ENCODE data around the gene GLYAT.
A peak's percentile ranks its signal among the peaks of the same experiment; 100 is the strongest.

Gene GLYAT

GRCh38 chr11:58676563-58677135 lies 55.1 kb downstream of the GLYAT start:
- H3K4me3 ChIP-seq (ENCODE audit: low read depth, low read length), result no peak overlapping the region
- no peak for DNase-seq (ENCODE audit: low read depth)
- no peak for TF ChIP-seq CTCF (IDR thresholded peaks at IDR 0.05; ENCODE audit: low read depth, low read length)
- TF ChIP-seq POLR2A (IDR thresholded peaks at IDR 0.05; ENCODE audit: extremely low read depth, insufficient read length), result no peak
- no peak for TF ChIP-seq MYC (IDR thresholded peaks at IDR 0.05; ENCODE audit: low read depth, low read length)
- TF ChIP-seq, protein P1, sequence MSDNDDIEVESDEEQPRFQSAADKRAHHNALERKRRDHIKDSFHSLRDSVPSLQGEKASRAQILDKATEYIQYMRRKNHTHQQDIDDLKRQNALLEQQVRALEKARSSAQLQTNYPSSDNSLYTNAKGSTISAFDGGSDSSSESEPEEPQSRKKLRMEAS (IDR thresholded peaks at IDR 0.05; ENCODE audit: low read depth, low read length), result no peak

DNA sequence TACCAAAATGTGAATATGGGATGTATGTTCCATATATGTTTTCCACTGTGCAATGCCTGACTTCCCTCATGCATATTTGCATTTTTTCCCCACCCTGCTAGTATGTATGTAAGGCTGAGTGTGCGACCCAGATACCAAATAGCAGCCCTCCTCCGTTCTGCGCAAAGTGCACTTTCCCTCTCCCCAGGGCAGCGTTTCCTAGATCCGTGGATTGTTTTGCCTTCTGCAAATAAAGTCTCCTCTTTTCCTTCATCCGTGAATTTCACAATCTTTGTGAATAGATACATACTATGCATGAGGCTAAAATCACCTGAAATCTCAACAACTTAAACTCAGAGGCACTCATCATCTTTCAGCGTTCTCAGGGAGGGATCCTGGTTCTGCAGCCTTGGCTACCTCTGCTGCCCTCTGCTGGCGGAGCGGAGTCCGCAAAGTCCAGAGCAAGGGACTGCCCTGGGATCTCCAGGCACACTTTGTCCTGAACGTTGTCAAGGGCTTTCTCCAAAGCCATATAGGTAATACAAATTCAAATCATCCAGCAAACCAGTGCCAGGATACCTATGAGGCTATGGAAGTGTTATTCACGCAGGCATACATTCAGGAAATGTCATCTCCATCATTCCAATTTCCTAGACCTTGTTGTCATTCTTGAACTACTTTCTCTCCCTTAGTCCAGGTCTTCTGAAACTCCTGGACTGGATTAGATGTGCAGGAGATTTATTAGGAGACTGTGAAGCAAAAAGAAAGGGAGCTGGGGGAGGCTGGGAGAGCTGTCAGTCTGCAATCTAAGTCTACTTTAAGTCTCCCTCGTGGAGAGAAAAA lies 56.2 kb downstream of the GLYAT start:
- TF ChIP-seq, protein P1 (IDR thresholded peaks at IDR 0.05; ENCODE audit: low read depth, low read length), result no peak
- TF ChIP-seq CTCF (IDR thresholded peaks at IDR 0.05; ENCODE audit: low read depth, low read length) (peak; percentile 99), POLR2A (IDR thresholded peaks at IDR 0.05; ENCODE audit: extremely low read depth, insufficient read length) (no peak), MYC (IDR thresholded peaks at IDR 0.05; ENCODE audit: low read depth, low read length) (no peak)
- DNase-seq (ENCODE audit: low read depth), result peak; percentile 60

DNA sequence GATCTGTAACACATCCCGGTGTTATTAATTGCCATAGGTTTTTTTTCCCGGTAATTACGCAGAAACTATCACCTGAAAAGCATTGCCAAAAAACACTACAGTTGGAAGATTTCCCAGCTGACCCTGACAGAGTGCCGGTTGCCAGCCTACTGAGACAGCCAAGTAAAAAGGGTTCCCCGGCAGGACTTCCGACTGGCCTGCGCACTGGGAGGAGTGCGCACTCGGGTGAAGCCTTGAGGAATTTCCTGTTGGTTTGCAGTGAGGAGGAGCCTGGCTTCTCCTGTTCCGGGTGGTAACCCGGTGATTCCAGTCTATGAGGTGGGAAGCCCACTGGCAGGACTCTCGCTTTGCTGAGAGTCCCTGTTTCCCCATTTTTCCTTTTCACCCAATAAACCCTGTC lies 57.1 kb downstream of the GLYAT start:
- no peak overlapping the region for H3K4me3 ChIP-seq (ENCODE audit: low read depth, low read length)
- DNase-seq (ENCODE audit: low read depth), result no peak
- TF ChIP-seq POLR2A (IDR thresholded peaks at IDR 0.05; ENCODE audit: extremely low read depth, insufficient read length) (no peak), CTCF (IDR thresholded peaks at IDR 0.05; ENCODE audit: low read depth, low read length) (no peak), MYC (IDR thresholded peaks at IDR 0.05; ENCODE audit: low read depth, low read length) (no peak)
- TF ChIP-seq, protein P1 (IDR thresholded peaks at IDR 0.05; ENCODE audit: low read depth, low read length), result no peak

More for the DNA sequence above, 56.2 kb downstream of the GLYAT start:
- no peak overlapping the region for H3K4me3 ChIP-seq (ENCODE audit: low read depth, low read length)

GRCh38 chr11:58671983-58672633 lies 59.6 kb downstream of the GLYAT start:
- TF ChIP-seq, protein P1 (IDR thresholded peaks at IDR 0.05; ENCODE audit: low read depth, low read length), result no peak
- no peak for TF ChIP-seq CTCF (IDR thresholded peaks at IDR 0.05; ENCODE audit: low read depth, low read length)
- no peak for TF ChIP-seq POLR2A (IDR thresholded peaks at IDR 0.05; ENCODE audit: extremely low read depth, insufficient read length)
- no peak for TF ChIP-seq MYC (IDR thresholded peaks at IDR 0.05; ENCODE audit: low read depth, low read length)
- no peak for DNase-seq (ENCODE audit: low read depth)
- no peak overlapping the region for H3K4me3 ChIP-seq (ENCODE audit: low read depth, low read length)

DNA sequence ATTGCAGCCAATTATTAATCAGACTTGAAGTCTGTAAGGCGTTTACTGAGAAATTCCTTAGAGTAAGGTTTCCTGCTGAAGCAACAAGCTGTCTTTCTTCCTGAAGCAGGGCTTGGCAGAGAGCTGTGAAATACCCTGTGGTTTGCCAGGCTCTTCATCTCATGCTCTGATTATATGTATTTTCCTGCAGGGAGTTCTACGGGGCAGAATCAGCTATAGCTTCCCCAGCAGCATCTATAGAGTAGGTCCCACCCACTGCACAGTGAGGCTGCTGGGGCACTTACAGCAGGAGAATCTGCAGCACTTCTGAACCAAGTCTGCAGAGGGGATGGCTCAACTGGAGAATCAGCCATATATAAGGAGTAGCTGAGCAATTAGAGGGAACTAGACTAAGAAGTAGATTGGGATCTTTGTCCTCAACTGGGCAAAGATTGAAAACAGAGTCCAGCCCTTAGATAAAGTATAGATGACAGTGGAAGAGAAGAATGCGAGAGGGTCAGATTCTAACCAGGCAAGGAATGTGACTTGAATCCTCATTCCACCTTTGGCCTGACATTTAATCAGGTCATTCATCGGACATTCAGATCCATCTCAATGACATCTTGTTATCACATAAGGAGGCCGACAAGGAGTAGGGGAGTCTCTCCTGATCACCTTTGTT lies 71.7 kb downstream of the GLYAT start:
- no peak for DNase-seq (ENCODE audit: low read depth)
- TF ChIP-seq MYC (IDR thresholded peaks at IDR 0.05; ENCODE audit: low read depth, low read length) (no peak), POLR2A (IDR thresholded peaks at IDR 0.05; ENCODE audit: extremely low read depth, insufficient read length) (no peak), CTCF (IDR thresholded peaks at IDR 0.05; ENCODE audit: low read depth, low read length) (no peak)
- TF ChIP-seq, protein P1 (IDR thresholded peaks at IDR 0.05; ENCODE audit: low read depth, low read length), result no peak
- no peak overlapping the region for H3K4me3 ChIP-seq (ENCODE audit: low read depth, low read length)

Data from NB4 (cell line).